CD4-positive, CD25-positive, alpha-beta regulatory T cell (primary cell): ENCODE measurements around the gene TPPP3. TPM values are rescaled to one million over a fixed set of nuclear protein-coding genes. Genes with fewer than 3 reads are reported as not detected.
A peak's percentile ranks its signal among the peaks of the same experiment; 100 is the strongest.

ENCODE experiments used
- ATAC-seq, 2 donors: fragments of 150-1000 bp; cut with Tn5 transposase; one replicate each; pipeline ENCODE4 v1.10.0; 2021; ENCODE audit warnings: low read depth in 2 of 2, moderate number of reproducible peaks in 2 of 2, moderate library complexity in 1 of 2
- DNase-seq, 3 donors: peaks; one replicate each; pipeline versions ENCODE4 v3.0.0 to v3.0.0-alpha.2; 2012 to 2022; ENCODE audit warnings: mixed read lengths in 1 of 3
- H3K27ac ChIP-seq: one replicate; pipeline ENCODE4 v1.7.0; 2013; ENCODE audit warnings: mild to moderate bottlenecking, low read length; ENCODE audit not compliant: insufficient read depth, poor library complexity, severe bottlenecking
- H3K27me3 ChIP-seq: one replicate; pipeline ENCODE4 v1.7.0; 2013; ENCODE audit warnings: low read length; ENCODE audit not compliant: control insufficient read depth, insufficient read depth
- H3K36me3 ChIP-seq: one replicate; pipeline ENCODE4 v1.7.0; 2013; ENCODE audit warnings: mild to moderate bottlenecking, low read length, moderate library complexity; ENCODE audit not compliant: control insufficient read depth, insufficient read depth
- H3K4me1 ChIP-seq: 2 replicates; pipeline ENCODE4 v1.7.0; 2013; ENCODE audit warnings: mild to moderate bottlenecking, low read length; ENCODE audit not compliant: insufficient read depth, control insufficient read depth, poor library complexity, severe bottlenecking
- H3K4me3 ChIP-seq: one replicate; pipeline ENCODE4 v1.7.0; 2013; ENCODE audit warnings: low read depth, mild to moderate bottlenecking, low read length, moderate library complexity
- H3K9me3 ChIP-seq, 2 experiments: 1 replicate in 1 of 2; 2 replicates in 1 of 2; pipeline ENCODE4 v1.7.0; 2013; ENCODE audit warnings: low read length in 2 of 2, mild to moderate bottlenecking in 1 of 2, moderate library complexity in 1 of 2; ENCODE audit not compliant: control insufficient read depth in 2 of 2
- H3K27ac Mint-ChIP-seq, 3 donors: one replicate each; pipeline ENCODE4 v1.8.0; 2020 to 2022; ENCODE audit warnings: mild to moderate bottlenecking in 3 of 3, mixed read lengths in 3 of 3, moderate library complexity in 2 of 3
- H3K27me3 Mint-ChIP-seq: one replicate; pipeline ENCODE4 v1.8.0; 2022; ENCODE audit warnings: mild to moderate bottlenecking, mixed read lengths
- H3K36me3 Mint-ChIP-seq: one replicate; pipeline ENCODE4 v1.8.0; 2020; ENCODE audit warnings: mixed read lengths
- H3K4me1 Mint-ChIP-seq, 4 donors: one replicate each; pipeline ENCODE4 v1.8.0; 2020 to 2022; ENCODE audit warnings: mixed read lengths in 4 of 4, mild to moderate bottlenecking in 1 of 4
- H3K4me3 Mint-ChIP-seq, 4 donors: one replicate each; pipeline ENCODE4 v1.8.0; 2020 to 2022; ENCODE audit warnings: mild to moderate bottlenecking in 4 of 4, mixed read lengths in 4 of 4, moderate library complexity in 3 of 4
- H3K9me3 Mint-ChIP-seq, 7 donors: one replicate each; pipeline ENCODE4 v1.8.0; 2020 to 2022; ENCODE audit warnings: mixed read lengths in 7 of 7, mild to moderate bottlenecking in 3 of 7, moderate library complexity in 2 of 7
- polyA plus RNA-seq, 4 donors: library from polyadenylated mRNA; unstranded; fragments of 300-500 nt; fragmentation: Illumina TruSeq; gene quantifications; one replicate each; pipeline ENCODE4 v1.2.3, GENCODE V29; 2021
- total RNA-seq: library from RNA; stranded (reverse); gene quantifications from one replicate; pipeline ENCODE4 v1.2.3, GENCODE V29; 2022

The TPPP3 gene
- total and polyA plus RNA-seq, 5 donors from 2014 or later, result not detected

- Histone ChIP-seq H3K4me1 (peaks cover 18% of the 10 kb centered on the region), H3K27ac (no peak overlapping the region), H3K36me3 (no peaks in the 10 kb centered on the region), H3K4me3 (no peak overlapping the region), H3K27me3 (no peaks in the 10 kb centered on the region), H3K9me3 (no peaks in the 10 kb centered on the region)
- Mint-ChIP-seq H3K4me1 (peaks cover 0 to 12% (median 3%) of the 10 kb centered on the region in 4 donors), H3K9me3 (peaks cover 0 to 1% (median 0%) of the 10 kb centered on the region in 7 donors), H3K4me3 (no peak overlapping the region), H3K27me3 (peaks cover 30% of the 10 kb centered on the region), H3K36me3 (no peaks in the 10 kb centered on the region), H3K27ac (no peak overlapping the region)
- DNase-seq (no peak), ATAC-seq (peak in 1 of 2 donors; percentile 7)
Observed at GRCh38 chr16:67389911-67390815, 3.1 kb downstream of the TPPP3 start.

- Histone ChIP-seq H3K36me3 (no peaks in the 10 kb centered on the region), H3K27me3 (no peaks in the 10 kb centered on the region), H3K4me1 (peaks cover 5% of the 10 kb centered on the region), H3K27ac (no peak overlapping the region), H3K9me3 (no peaks in the 10 kb centered on the region), H3K4me3 (no peak overlapping the region)
- no peak for ATAC-seq
- H3K4me3 Mint-ChIP-seq, result no peak overlapping the region
- H3K27ac Mint-ChIP-seq, result no peak overlapping the region
- peaks cover 22% of the 10 kb centered on the region for H3K27me3 Mint-ChIP-seq
- H3K36me3 Mint-ChIP-seq, result no peaks in the 10 kb centered on the region
- peaks cover 0 to 1% (median 0%) of the 10 kb centered on the region in 7 donors for H3K9me3 Mint-ChIP-seq
- H3K4me1 Mint-ChIP-seq, result peaks cover 0 to 5% (median 0%) of the 10 kb centered on the region in 4 donors
- no peak for DNase-seq
Observed at GRCh38 chr16:67388591-67388990, 4.7 kb downstream of the TPPP3 start.

- H3K36me3 Mint-ChIP-seq, result no peaks in the 10 kb centered on the region
- H3K4me3 ChIP-seq, result no peak overlapping the region
- H3K36me3 ChIP-seq, result no peaks in the 10 kb centered on the region
- ATAC-seq, result no peak
- H3K27ac Mint-ChIP-seq, result no peak overlapping the region
- H3K9me3 ChIP-seq, result no peaks in the 10 kb centered on the region
- H3K4me1 Mint-ChIP-seq, result peaks cover 0 to 4% (median 0%) of the 10 kb centered on the region in 4 donors
- no peak overlapping the region for H3K27ac ChIP-seq
- no peak for DNase-seq
- peaks cover 24% of the 10 kb centered on the region for H3K27me3 Mint-ChIP-seq
- H3K9me3 Mint-ChIP-seq, result peaks cover 0 to 1% (median 0%) of the 10 kb centered on the region in 7 donors
- H3K4me3 Mint-ChIP-seq, result no peak overlapping the region
- peaks cover under 1% of the 10 kb centered on the region for H3K4me1 ChIP-seq
- peaks cover 2% of the 10 kb centered on the region for H3K27me3 ChIP-seq
Observed at GRCh38 chr16:67388191-67388590, 5.1 kb downstream of the TPPP3 start.

- no peaks in the 10 kb centered on the region for H3K9me3 ChIP-seq
- no peak overlapping the region for H3K4me3 ChIP-seq
- H3K4me3 Mint-ChIP-seq, result no peak overlapping the region
- H3K27ac ChIP-seq, result no peak overlapping the region
- peaks cover 0 to 1% (median 0%) of the 10 kb centered on the region in 7 donors for H3K9me3 Mint-ChIP-seq
- peaks cover 0 to 4% (median 0%) of the 10 kb centered on the region in 4 donors for H3K4me1 Mint-ChIP-seq
- DNase-seq (no peak), ATAC-seq (no peak)
- H3K4me1 ChIP-seq, result no peaks in the 10 kb centered on the region
- no peaks in the 10 kb centered on the region for H3K36me3 Mint-ChIP-seq
- peaks cover 4% of the 10 kb centered on the region for H3K27me3 ChIP-seq
- no peak overlapping the region for H3K27ac Mint-ChIP-seq
- no peaks in the 10 kb centered on the region for H3K36me3 ChIP-seq
- peaks cover 25% of the 10 kb centered on the region for H3K27me3 Mint-ChIP-seq
Observed at GRCh38 chr16:67387479-67388079, 5.7 kb downstream of the TPPP3 start.

- Mint-ChIP-seq H3K4me1 (peaks cover 0 to 2% (median 0%) of the 10 kb centered on the region in 4 donors), H3K27ac (no peak overlapping the region), H3K36me3 (no peaks in the 10 kb centered on the region), H3K4me3 (no peak overlapping the region), H3K9me3 (no peaks in the 10 kb centered on the region), H3K27me3 (peaks cover 24% of the 10 kb centered on the region)
- no peaks in the 10 kb centered on the region for H3K9me3 ChIP-seq
- no peak overlapping the region for H3K27ac ChIP-seq
- DNase-seq (no peak), ATAC-seq (no peak)
- no peaks in the 10 kb centered on the region for H3K4me1 ChIP-seq
- no peak overlapping the region for H3K4me3 ChIP-seq
- H3K36me3 ChIP-seq, result no peaks in the 10 kb centered on the region
- H3K27me3 ChIP-seq, result peaks cover 4% of the 10 kb centered on the region
Observed at GRCh38 chr16:67386861-67387455, 6.3 kb downstream of the TPPP3 start.

GRCh38 chr16:67384778-67385510, 8.4 kb downstream of the TPPP3 start:
- DNase-seq (no peak), ATAC-seq (no peak)
- no peaks in the 10 kb centered on the region for H3K36me3 Mint-ChIP-seq
- Histone ChIP-seq H3K4me3 (no peak overlapping the region), H3K27me3 (peaks cover 4% of the 10 kb centered on the region), H3K4me1 (no peaks in the 10 kb centered on the region), H3K9me3 (no peaks in the 10 kb centered on the region), H3K27ac (no peak overlapping the region), H3K36me3 (no peaks in the 10 kb centered on the region)
- H3K4me3 Mint-ChIP-seq, result no peak overlapping the region
- H3K27me3 Mint-ChIP-seq, result peaks cover 22% of the 10 kb centered on the region
- H3K9me3 Mint-ChIP-seq, result no peaks in the 10 kb centered on the region
- H3K4me1 Mint-ChIP-seq, result no peaks in the 10 kb centered on the region
- no peak overlapping the region for H3K27ac Mint-ChIP-seq

GRCh38 chr16:67383284-67383683, 10.0 kb downstream of the TPPP3 start:
- no peaks in the 10 kb centered on the region for H3K4me1 ChIP-seq
- no peak overlapping the region for H3K4me3 ChIP-seq
- Mint-ChIP-seq H3K27ac (no peak overlapping the region), H3K4me3 (no peak overlapping the region), H3K27me3 (peaks cover 23% of the 10 kb centered on the region), H3K9me3 (no peaks in the 10 kb centered on the region), H3K36me3 (no peaks in the 10 kb centered on the region), H3K4me1 (no peaks in the 10 kb centered on the region)
- no peaks in the 10 kb centered on the region for H3K36me3 ChIP-seq
- no peaks in the 10 kb centered on the region for H3K9me3 ChIP-seq
- H3K27me3 ChIP-seq, result peaks cover 8% of the 10 kb centered on the region
- ATAC-seq, result no peak
- no peak for DNase-seq
- no peak overlapping the region for H3K27ac ChIP-seq
